GM12865 (cell line): Measurements from ENCODE around the gene DEPDC1.

Source experiments
- DNase-seq: peaks from one replicate; pipeline ENCODE4 v3.0.0; 2010; ENCODE audit warnings: low read depth
- H3K4me3 ChIP-seq: 2 replicates; pipeline ENCODE4 v1.5.1; 2011; ENCODE audit warnings: mild to moderate bottlenecking, low read depth, low read length, control low read depth
- CTCF ChIP-seq: IDR thresholded peaks from 2 replicates; pipeline ENCODE4 v1.5.1; 2011; ENCODE audit warnings: low read length, control low read depth, low read depth, inconsistent platforms; ENCODE audit not compliant: insufficient read depth; ENCODE audit errors: missing control alignments

DEPDC1 gene

GRCh38 chr1:68459796-68460195, 37.1 kb downstream of the DEPDC1 start:
- DNase-seq: no peak
- no peak overlapping the region for H3K4me3 ChIP-seq
- TF ChIP-seq CTCF: no peak

GRCh38 chr1:68459091-68459490, 37.8 kb downstream of the DEPDC1 start:
- H3K4me3 ChIP-seq: no peak overlapping the region
- DNase-seq: no peak
- TF ChIP-seq CTCF: no peak

- DNase-seq: no peak
- no peak overlapping the region for H3K4me3 ChIP-seq
- no peak for TF ChIP-seq CTCF
Observed at GRCh38 chr1:68456202-68456601, 40.7 kb downstream of the DEPDC1 start.

GRCh38 chr1:68454534-68454933, 42.3 kb downstream of the DEPDC1 start:
- peak; percentile 22 for DNase-seq
- no peak overlapping the region for H3K4me3 ChIP-seq
- TF ChIP-seq CTCF: peak; percentile 16

GRCh38 chr1:68453060-68453670, 43.7 kb downstream of the DEPDC1 start:
- no peak overlapping the region for H3K4me3 ChIP-seq
- no peak for DNase-seq
- TF ChIP-seq CTCF: no peak

- no peak within 1 kb of the TSS for H3K4me3 ChIP-seq
- DNase-seq: no peak
- no peak for TF ChIP-seq CTCF
Observed at GRCh38 chr1:68449901-68450300, 47.0 kb downstream of the DEPDC1 start, which contains the start of gene RPE65. Gene RPE65, minus strand, starts transcription at chr1:68449954. Its CDS starts 49 bp downstream, at chr1:68449905.

GRCh38 chr1:68448365-68448764, 48.5 kb downstream of the DEPDC1 start:
- no peak for TF ChIP-seq CTCF
- no peak for DNase-seq
- no peak overlapping the region for H3K4me3 ChIP-seq
